Neural cell (in vitro differentiated cells): Measurements from ENCODE around the gene USP12.

Experiments
- EP300 ChIP-seq: fragments of 450-650 bp; conservative IDR thresholded peaks from 2 replicates; pipeline ENCODE4 v1.6.1; 2014; ENCODE audit warnings: antibody characterized with exemption, mild to moderate bottlenecking, moderate library complexity; ENCODE audit not compliant: poor library complexity, severe bottlenecking
- EZH2 ChIP-seq: fragments of 200-600, 300-800 bp; shearing (Covaris generic), sonication (generic); IDR thresholded peaks from 2 replicates; pipeline ENCODE4 v1.6.1; 2014; ENCODE audit warnings: antibody characterized with exemption, low read length, borderline replicate concordance, mild to moderate bottlenecking; ENCODE audit not compliant: insufficient read depth, poor library complexity, severe bottlenecking
- MXI1 ChIP-seq: fragments of 450-650 bp; conservative IDR thresholded peaks from 2 replicates; pipeline ENCODE4 v1.6.1; 2014; ENCODE audit warnings: antibody characterized with exemption, mild to moderate bottlenecking; ENCODE audit not compliant: poor library complexity, severe bottlenecking
- POLR2AphosphoS5 ChIP-seq: IDR thresholded peaks from 2 replicates; pipeline ENCODE4 v1.6.1; 2012
- RAD21 ChIP-seq: fragments of 450-650 bp; conservative IDR thresholded peaks from 2 replicates; pipeline ENCODE4 v1.6.1; 2014; ENCODE audit warnings: antibody characterized with exemption, mild to moderate bottlenecking, moderate library complexity
- REST ChIP-seq: IDR thresholded peaks from 2 replicates; pipeline ENCODE4 v1.6.1; 2012; ENCODE audit warnings: borderline replicate concordance
- SMC3 ChIP-seq: fragments of 450-650 bp; conservative IDR thresholded peaks from 2 replicates; pipeline ENCODE4 v1.6.1; 2014; ENCODE audit warnings: antibody characterized with exemption, mild to moderate bottlenecking, moderate library complexity; ENCODE audit not compliant: poor library complexity
- TAF1 ChIP-seq: IDR thresholded peaks from 2 replicates; pipeline ENCODE4 v1.6.1; 2012; ENCODE audit warnings: low read depth
- TF ChIP-seq, protein P1 (sequence below): fragments of 450-650 bp; IDR thresholded peaks from 2 replicates; pipeline ENCODE4 v1.5.1; 2014; ENCODE audit warnings: antibody characterized with exemption, mild to moderate bottlenecking, moderate library complexity; ENCODE audit not compliant: poor library complexity, severe bottlenecking

DNA sequence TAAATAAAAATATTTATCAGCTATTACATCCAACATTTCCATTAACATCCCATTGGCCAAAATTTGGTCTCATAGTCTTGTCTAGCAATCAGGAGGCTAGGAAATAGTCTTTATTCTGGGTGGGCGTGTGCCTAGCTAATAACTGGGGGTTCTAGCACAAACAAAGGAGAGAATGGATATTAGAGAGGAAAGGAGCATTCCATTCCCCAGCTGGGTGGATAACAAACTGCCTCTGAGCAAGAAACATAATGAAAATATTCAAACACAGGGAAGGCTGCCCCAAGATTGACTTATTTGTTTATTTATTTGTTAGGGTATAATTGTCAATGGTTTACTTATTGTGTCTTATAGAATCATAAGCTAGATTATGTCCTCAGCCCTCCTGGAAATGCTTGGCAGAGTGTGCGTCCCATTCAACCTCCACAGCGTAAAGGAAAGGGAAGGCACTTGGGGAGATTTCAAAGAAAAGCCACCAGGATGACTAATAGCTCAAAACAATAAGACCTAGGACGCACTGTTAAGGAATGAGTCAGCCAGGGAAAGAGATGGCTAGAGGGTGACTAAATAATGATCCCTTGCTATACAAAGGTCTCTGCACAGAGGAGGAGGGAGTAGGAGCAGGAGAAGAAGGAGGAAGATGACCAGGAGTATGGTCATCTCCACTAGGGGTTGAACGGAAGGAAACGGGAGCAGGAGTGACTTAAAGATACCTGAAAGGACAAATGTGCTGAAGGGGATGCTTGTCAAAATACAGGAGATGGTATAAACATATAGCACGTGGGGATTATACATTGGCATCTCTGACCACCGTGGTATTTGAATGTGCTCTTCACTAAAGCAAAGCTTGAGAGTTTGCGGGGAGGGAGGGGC lies 23.5 kb upstream of the USP12 start:
- TF ChIP-seq EZH2 (no peak), POLR2AphosphoS5 (no peak), RAD21 (no peak), EP300 (no peak), TAF1 (no peak), REST (no peak), MXI1 (no peak), SMC3 (no peak)
- TF ChIP-seq, protein P1, sequence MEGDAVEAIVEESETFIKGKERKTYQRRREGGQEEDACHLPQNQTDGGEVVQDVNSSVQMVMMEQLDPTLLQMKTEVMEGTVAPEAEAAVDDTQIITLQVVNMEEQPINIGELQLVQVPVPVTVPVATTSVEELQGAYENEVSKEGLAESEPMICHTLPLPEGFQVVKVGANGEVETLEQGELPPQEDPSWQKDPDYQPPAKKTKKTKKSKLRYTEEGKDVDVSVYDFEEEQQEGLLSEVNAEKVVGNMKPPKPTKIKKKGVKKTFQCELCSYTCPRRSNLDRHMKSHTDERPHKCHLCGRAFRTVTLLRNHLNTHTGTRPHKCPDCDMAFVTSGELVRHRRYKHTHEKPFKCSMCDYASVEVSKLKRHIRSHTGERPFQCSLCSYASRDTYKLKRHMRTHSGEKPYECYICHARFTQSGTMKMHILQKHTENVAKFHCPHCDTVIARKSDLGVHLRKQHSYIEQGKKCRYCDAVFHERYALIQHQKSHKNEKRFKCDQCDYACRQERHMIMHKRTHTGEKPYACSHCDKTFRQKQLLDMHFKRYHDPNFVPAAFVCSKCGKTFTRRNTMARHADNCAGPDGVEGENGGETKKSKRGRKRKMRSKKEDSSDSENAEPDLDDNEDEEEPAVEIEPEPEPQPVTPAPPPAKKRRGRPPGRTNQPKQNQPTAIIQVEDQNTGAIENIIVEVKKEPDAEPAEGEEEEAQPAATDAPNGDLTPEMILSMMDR = no peak
